Measurements from ENCODE around the gene TNFRSF6B. TPM values are rescaled to one million over a fixed set of nuclear protein-coding genes. Genes with fewer than 3 reads are reported as not detected.

Gene TNFRSF6B
- total RNA-seq, 1 donor from 2014 or later = not detected

GRCh38 chr20:63688228-63689045 is 8.0 kb upstream of the TNFRSF6B start:
- H3K9me3 Mint-ChIP-seq = no peaks in the 10 kb centered on the region
- H3K4me1 Mint-ChIP-seq = peaks cover 10% of the 10 kb centered on the region
- TF ChIP-seq CTCF (conservative IDR thresholded peaks at IDR 0.05) = no peak
- no peak overlapping the region for H3K4me3 Mint-ChIP-seq
- H3K27ac Mint-ChIP-seq (ENCODE audit: unreplicated experiment) = no peak overlapping the region
- no peak for DNase-seq (ENCODE audit: low read depth, low spot score)
- peaks cover 3% of the 10 kb centered on the region for H3K27me3 Mint-ChIP-seq (ENCODE audit: low read depth)
- peaks cover 2% of the 10 kb centered on the region for H3K36me3 Mint-ChIP-seq (ENCODE audit: low read depth)

DNA sequence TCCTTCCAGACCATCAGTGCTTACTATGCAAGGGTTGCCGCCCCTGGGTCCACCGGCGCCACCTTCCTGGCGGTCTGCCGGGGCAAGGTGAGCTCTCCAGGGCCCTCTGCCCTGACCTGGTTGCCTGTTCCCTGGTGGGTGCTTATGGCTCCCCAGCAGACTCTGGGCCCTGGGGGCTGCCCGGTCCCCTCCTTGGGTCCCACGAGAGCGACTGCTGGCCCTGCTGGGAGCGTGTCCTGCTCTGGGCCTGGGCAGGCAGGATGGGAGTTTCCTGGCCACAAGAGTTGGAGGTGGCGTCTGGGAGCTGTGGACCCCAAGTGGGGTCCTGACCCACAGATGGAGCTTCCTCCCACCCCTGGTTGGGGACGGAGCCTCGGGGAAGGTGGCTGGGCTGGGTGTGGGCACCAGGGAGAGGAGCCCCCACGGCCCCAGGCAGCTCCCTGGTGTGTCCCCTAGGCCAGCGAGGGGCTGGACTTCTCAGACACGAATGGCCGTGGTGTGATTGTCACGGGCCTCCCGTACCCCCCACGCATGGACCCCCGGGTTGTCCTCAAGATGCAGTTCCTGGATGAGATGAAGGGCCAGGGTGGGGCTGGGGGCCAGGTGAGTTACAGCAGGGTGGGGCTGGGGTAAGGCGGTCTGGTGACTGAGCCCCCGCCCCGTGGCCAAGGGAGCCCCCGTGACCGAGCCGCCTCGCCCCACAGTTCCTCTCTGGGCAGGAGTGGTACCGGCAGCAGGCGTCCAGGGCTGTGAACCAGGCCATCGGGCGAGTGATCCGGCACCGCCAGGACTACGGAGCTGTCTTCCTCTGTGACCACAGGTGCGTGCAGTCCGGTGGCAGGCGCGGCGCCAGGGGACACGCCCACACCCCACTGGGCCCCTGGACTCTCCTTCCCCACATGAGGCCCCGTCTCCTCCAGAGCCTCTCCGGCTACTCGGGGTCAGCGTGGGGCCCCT is 7.1 kb upstream of the TNFRSF6B start:
- Mint-ChIP-seq H3K36me3 (ENCODE audit: low read depth) (peaks cover 5% of the 10 kb centered on the region), H3K4me3 (no peak overlapping the region)
- TF ChIP-seq CTCF (conservative IDR thresholded peaks at IDR 0.05) = no peak

GRCh38 chr20:63690003-63690897 is 6.2 kb upstream of the TNFRSF6B start:
- peaks cover 6% of the 10 kb centered on the region for H3K27me3 Mint-ChIP-seq (ENCODE audit: low read depth)
- H3K4me3 Mint-ChIP-seq = no peak overlapping the region
- H3K9me3 Mint-ChIP-seq = no peaks in the 10 kb centered on the region
- H3K36me3 Mint-ChIP-seq (ENCODE audit: low read depth) = peaks cover 5% of the 10 kb centered on the region
- peaks cover 5% of the 10 kb centered on the region for H3K4me1 Mint-ChIP-seq
- DNase-seq (ENCODE audit: low read depth, low spot score) = no peak
- TF ChIP-seq CTCF (conservative IDR thresholded peaks at IDR 0.05) = no peak
- peak overlapping the region; percentile 50 for H3K27ac Mint-ChIP-seq (ENCODE audit: unreplicated experiment)

More for the DNA sequence above, 7.1 kb upstream of the TNFRSF6B start:
- no peak overlapping the region for H3K27ac Mint-ChIP-seq (ENCODE audit: unreplicated experiment)
- no peaks in the 10 kb centered on the region for H3K9me3 Mint-ChIP-seq
- H3K27me3 Mint-ChIP-seq (ENCODE audit: low read depth) = peaks cover 6% of the 10 kb centered on the region
- peaks cover 5% of the 10 kb centered on the region for H3K4me1 Mint-ChIP-seq
- DNase-seq (ENCODE audit: low read depth, low spot score) = no peak

DNA sequence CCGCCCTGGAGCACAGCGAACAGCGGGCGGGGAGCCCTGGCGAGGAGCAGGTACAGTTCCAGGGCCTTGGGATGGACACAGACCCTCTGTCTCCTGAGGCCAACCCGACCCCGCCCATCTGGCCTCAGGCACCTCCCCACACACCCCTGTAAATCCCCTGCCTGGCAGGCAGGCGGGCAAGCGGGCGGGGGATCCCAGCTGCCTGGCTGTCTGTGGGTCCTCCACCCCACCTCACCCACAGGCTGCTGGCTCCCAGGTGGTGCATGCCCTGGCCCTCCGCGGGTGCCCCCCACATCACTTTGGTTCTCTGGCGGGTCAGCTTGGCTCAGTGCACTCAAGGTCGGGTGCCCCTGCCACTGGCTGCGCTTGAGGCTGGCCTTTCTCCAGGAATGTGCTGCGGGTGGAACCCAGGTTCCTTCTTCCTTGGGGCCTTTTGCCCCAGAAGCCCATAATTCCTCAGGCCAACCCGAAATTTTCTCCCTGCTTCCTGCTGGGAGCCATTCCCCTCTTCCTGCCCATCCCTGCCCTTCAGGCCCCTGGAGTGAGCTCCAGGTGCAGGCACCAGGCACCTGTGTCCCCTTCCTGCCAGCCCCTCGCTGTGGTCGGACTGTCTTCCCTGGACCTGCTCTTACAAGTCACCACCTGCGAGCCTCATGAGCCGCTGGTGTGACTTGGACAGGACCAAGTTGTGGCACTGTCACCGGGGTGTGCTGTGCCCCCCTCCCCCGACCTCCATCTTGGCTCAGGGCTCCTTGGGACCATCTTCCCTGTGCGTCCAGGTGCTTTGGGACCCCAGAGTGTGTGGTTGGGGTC is 5.3 kb upstream of the TNFRSF6B start:
- H3K4me1 Mint-ChIP-seq = peaks cover 5% of the 10 kb centered on the region
- peaks cover 5% of the 10 kb centered on the region for H3K36me3 Mint-ChIP-seq (ENCODE audit: low read depth)
- no peak for TF ChIP-seq CTCF (conservative IDR thresholded peaks at IDR 0.05)
- DNase-seq (ENCODE audit: low read depth, low spot score) = no peak
- H3K27me3 Mint-ChIP-seq (ENCODE audit: low read depth) = peaks cover 6% of the 10 kb centered on the region
- peak overlapping the region; percentile 74 for H3K4me3 Mint-ChIP-seq
- H3K27ac Mint-ChIP-seq (ENCODE audit: unreplicated experiment) = no peak overlapping the region
- H3K9me3 Mint-ChIP-seq = no peaks in the 10 kb centered on the region

Measured in neural crest cell (in vitro differentiated cells).